Kidney epithelial cell (primary cell): Measurements from ENCODE around the gene CD38. TPM values are rescaled to one million over a fixed set of nuclear protein-coding genes. Genes with fewer than 3 reads are reported as not detected.

Experiments used
- DNase-seq: peaks from one replicate; pipeline ENCODE4 v3.0.0-alpha.2; 2010; ENCODE audit warnings: low read depth
- H3K27me3 ChIP-seq: 2 replicates; pipeline ENCODE4 v1.6.0; 2011; ENCODE audit warnings: low read length; ENCODE audit not compliant: control insufficient read depth, insufficient read depth
- H3K36me3 ChIP-seq: 2 replicates; pipeline ENCODE4 v1.5.1; 2011; ENCODE audit warnings: low read length; ENCODE audit not compliant: control insufficient read depth, insufficient read depth
- H3K4me3 ChIP-seq: 2 replicates; pipeline ENCODE4 v1.5.1; 2011; ENCODE audit warnings: low read depth, mild to moderate bottlenecking, control low read depth, low read length
- CTCF ChIP-seq: IDR thresholded peaks from 2 replicates; pipeline ENCODE4 v1.5.1; 2011; ENCODE audit warnings: mild to moderate bottlenecking, moderate library complexity, low read length, control low read depth, inconsistent platforms; ENCODE audit not compliant: insufficient read depth, poor library complexity, severe bottlenecking
- total RNA-seq: library from RNA; depleted of rRNA; stranded (reverse); fragments of >200 nt; gene quantifications from 2 replicates; pipeline ENCODE4 v1.2.3, GENCODE V29; 2015

Gene CD38
- total RNA-seq, 1 donor from 2014 or later, result 0.04 TPM

DNA sequence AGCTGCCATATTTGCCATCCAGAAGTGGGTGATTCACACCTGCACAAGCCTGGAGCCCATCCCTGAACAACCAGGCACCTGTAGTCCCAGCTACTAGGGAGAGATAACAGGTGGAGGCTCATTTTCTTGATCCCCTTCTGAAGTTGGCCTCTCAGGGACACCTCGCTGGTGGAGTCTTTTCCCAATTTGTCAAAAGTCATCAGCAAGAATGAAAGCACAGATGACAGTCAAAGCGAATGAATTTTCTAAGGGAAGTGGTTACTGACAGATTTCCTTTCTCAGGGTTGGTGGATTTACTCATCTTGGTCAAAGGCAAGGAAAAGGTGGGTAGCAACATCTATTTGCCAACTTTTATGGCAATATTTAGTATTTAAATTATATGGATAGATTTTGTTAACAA, 123.9 kb downstream of the CD38 start:
- TF ChIP-seq CTCF, result no peak
- DNase-seq, result no peak
- Histone ChIP-seq H3K4me3 (no peak overlapping the region), H3K36me3 (no peaks in the 10 kb centered on the region), H3K27me3 (no peaks in the 10 kb centered on the region)

DNA sequence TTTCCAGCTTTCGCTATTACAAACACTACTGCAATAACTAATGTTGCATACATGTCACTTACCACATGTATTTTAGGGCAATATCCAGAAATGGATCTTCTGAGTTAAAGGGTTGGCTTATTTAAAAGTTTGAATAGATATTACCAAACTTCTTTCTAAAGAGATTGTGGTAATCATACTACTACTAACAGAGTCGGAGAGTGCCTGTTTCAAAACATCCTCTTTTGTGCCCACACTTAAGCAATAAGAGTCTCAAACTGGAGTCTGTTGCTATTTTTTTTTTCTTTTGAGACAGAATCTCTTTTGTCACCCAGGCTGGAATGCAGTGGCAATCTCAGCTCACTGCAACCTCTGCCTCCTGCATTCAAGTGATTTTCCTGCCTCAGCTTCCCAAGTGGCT, 124.6 kb downstream of the CD38 start:
- Histone ChIP-seq H3K36me3 (no peaks in the 10 kb centered on the region), H3K27me3 (no peaks in the 10 kb centered on the region), H3K4me3 (no peak overlapping the region)
- no peak for TF ChIP-seq CTCF
- DNase-seq, result no peak

Other genes with a start within 250 kb of the CD38 start
- 44.1 and 51.1 TPM in 2 replicates for gene FBXL5, start 123.0 kb upstream of the CD38 start, total RNA-seq
- 25.7 and 42.1 TPM in 2 replicates for gene FAM200B, start 96.5 kb upstream of the CD38 start, total RNA-seq
- gene BST1, start 75.3 kb upstream of the CD38 start, total RNA-seq, result 3.4 and 4.9 TPM in 2 replicates
- gene FGFBP1, start 160.4 kb downstream of the CD38 start, total RNA-seq, result 4.8 and 5.2 TPM in 2 replicates
- gene FGFBP2, start 184.8 kb downstream of the CD38 start, total RNA-seq, result not detected in 2 replicates